ENCODE measurements around the gene RNF10.
A peak's percentile ranks its signal among the peaks of the same experiment; 100 is the strongest.
"Not testable (repeated sequence)": the region's sequence is repeated elsewhere in the genome, so short reads cannot be mapped to it uniquely, and the experiment has no call there.

RNF10 gene

DNA sequence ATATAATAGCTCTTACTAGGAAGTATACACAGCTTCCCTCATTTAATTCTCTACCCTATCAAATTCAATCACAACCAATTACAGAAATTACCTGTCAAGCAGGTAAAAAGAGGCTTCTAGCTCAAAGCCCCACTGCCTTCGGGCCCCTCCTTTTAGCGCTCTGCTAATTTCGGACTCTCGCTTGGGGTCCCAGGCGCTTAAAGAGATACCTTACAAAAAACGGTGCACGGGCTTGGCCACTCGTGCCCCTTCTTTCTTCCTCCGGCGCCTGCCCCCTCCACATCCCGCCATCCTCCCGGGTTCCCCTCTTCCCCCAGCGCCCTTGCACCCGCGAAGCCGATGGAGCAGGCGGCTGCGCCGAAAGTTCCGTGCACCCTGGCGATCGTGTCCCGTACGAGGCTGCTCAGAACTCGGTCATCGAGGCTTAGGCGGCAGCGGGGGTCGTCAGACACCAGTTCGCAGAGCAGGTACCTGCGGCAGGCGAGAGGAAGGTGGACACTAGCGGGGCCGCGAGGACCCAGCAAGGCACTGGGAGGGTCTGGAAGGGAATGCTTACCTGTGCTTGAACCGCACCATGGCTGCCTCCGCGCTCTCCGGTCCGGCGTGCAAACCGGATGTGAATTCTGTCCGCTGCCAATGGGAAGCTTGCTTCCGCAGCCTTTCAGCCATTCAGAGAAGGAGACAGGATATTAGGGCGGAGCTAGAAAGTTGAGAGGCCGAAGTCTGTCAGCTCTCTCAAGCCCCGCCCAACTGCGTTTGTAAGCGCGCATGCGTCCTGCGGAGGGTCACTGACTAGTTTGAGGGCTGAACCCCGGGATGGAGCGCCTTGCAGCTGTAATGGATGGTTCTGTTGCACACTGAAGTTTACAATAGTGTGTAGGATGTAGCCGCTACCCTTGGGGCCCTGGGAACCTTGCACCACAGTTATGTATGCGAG is 46.9 kb downstream of the RNF10 start, which contains the start of gene POP5:
TSS of gene POP5 (minus strand) at position 616 of the 937 bp plus-strand sequence. CDS start at position 576, 40 bp downstream.
- peak; percentile 85 to 95 (median 88) for DNase-seq

DNA sequence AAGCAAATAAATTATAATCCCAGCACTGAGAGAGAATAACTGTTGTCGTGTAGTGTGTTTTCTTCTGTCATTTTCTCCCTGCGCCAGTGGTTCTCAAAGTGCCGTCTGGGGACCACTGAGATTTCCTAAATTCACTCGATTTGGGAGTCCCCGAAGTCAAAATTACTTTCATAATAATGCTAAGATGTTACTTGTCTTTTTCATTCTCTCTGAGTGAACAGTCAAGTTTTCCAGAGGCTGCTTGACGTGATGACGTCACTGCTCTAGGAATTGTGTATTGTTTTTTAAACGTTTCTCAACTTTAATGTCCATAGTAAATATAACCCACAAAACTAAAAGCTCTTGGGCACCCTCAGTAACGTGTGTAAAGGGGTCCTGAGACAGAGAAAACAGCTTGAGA is 47.8 kb downstream of the RNF10 start:
- DNase-seq = no peak

DNA sequence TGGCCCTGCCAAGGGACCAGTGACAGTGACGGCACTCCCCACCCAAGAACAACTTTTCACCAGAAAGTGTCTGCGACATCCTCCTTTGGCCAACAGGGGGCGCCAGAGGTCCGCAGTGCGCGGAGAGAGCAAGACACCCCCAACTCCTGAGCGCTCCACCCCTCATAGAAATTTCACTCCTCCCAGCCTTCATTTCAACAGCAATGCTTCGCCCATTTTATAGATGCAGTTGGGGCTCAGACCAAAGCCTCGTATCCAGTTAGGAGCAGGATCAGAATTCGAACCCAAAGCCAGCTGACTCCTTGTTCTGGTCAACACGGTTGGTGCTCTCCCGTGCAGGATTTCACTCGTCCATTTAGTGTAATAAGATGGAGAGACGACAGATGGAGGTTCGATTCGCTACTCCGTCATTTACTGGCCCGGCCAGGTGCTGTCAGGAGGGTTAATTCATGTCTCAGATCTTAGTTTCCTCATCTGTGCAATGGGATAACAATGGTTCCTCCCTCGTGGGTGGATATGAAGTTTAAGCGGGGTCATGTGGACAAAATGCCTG is 49.4 kb downstream of the RNF10 start:
- peak; percentile 47 to 89 (median 74) for DNase-seq

DNA sequence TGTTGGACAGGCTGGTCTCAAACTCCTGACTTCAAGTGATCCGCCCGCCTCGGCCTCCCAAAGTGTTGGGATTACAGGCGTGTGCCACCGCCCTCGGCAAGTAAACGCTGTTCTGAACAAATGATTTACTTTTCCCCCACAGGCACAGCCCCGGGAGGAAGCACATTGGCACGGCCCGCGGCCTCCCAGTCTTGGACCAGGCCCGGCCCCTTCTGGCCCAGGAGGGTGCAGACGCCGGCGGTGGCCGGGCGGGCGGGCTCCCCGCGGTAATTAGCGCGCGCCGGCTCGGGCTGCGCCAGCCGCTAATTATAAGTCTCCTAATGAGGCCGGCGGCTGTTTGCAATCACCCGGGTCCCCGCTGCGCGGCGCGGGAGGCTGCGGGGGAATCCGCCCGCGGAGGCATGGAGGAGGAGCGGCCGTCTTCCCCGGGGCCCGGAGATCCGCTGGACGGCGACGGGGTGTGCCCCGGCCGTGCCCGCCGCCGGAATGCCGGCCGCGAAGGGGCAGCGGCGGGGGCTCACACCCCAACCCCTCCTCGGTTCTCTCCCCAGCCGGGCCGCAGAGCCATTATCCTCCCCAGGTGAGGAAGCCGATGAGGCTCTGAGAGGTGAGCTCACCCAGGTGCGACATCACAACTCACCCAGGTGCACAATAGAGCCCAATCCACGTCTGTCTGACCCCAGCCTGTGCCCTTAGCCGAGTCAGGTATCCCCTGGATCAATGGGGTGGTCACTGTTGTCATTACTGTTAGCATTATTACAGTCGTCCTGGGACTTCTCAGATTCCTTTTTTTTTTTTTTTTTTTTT is 50.4 kb downstream of the RNF10 start:
- DNase-seq = peak; percentile 13 to 68 (median 36)

DNA sequence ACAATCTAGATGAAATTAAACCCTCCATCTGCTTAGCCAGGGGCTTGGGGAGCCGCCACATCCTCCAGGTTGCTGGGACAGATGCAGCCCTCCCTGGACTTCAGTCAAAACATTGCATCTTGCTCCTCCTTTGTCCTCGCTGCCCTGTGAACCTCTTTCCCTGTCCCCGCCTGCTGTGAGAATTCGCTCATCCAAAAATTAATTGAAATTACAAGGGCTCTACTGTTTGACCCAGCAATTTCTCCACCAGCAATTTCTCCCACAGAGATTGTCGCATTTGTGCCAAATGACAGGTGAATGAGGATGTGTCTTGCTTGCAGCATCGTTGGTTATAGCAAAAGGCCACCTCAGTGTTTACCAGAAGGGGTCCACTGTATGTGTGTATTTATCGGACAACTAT is 52.0 kb downstream of the RNF10 start:
- DNase-seq = no peak

GRCh38 chr12:120586860-120587259 is 52.7 kb downstream of the RNF10 start:
- no peak for DNase-seq

DNA sequence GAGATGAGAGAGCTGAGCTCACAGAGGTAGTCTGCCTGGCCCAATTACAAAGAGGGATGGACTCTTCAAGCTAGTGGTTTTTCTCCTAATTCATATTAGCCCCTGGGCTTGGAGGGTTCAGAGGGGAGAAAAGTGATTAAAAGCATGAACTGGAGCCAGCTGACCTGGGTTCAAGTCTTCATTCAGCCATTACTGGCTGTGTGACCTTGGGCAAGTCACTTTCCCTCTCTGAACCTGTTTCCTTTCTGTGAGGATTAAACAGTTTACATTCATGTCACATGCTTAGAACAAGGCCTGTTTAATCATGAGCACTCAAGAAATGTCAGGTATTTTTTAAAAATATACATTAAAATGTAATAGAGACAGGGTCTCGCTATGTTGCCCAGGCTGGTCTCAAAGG is 54.2 kb downstream of the RNF10 start:
- no peak for DNase-seq

DNA sequence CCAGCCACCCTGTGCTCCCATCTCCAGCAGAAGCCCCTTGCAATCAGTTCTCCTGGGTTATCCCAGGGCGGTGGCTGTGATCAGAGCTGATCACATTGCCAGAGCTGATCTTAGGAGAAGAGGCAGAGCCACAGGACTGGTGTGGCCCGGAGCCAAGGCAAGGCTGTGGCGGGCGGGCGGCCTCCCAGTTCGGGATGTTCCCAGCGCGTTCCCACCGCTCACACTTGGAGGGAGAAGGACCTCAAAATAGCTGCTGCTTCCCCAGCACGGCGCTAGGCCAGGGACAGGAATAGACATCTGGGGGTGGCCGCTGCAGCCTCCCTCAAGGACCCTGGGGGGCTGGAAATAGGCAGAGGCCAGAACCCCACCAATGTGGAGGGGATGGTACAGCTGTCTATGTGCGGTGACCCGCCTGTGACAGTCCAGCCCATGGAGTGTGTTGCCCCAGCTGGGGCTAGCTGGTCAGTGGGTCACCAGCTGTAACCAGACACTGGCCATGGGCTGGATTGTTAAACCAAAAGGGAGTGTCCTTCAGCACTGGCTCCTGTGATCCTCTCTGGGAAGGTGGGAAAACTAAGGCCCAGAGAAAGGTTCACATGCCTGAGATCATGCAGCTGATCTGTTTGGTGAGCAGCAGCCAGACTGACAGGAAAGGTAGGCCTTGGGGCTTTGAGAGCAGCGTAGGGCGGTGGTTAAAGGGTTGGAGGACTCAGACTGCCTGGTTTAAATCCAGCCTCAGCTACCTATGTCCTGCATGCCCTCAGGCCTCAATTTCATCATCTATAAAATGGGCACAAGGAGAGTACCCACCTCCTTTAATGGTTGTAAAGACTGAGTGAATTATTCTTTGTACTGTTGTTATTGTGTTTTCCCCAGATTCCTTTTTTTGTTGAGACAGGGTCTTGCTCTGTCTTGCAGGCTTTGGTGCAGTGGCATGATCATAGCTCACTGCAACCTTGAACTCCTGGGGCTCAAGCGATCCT is 55.1 kb downstream of the RNF10 start:
- no peak for DNase-seq

- DNase-seq = no peak
Measured at GRCh38 chr12:120590741-120591407, 56.7 kb downstream of the RNF10 start.

DNA sequence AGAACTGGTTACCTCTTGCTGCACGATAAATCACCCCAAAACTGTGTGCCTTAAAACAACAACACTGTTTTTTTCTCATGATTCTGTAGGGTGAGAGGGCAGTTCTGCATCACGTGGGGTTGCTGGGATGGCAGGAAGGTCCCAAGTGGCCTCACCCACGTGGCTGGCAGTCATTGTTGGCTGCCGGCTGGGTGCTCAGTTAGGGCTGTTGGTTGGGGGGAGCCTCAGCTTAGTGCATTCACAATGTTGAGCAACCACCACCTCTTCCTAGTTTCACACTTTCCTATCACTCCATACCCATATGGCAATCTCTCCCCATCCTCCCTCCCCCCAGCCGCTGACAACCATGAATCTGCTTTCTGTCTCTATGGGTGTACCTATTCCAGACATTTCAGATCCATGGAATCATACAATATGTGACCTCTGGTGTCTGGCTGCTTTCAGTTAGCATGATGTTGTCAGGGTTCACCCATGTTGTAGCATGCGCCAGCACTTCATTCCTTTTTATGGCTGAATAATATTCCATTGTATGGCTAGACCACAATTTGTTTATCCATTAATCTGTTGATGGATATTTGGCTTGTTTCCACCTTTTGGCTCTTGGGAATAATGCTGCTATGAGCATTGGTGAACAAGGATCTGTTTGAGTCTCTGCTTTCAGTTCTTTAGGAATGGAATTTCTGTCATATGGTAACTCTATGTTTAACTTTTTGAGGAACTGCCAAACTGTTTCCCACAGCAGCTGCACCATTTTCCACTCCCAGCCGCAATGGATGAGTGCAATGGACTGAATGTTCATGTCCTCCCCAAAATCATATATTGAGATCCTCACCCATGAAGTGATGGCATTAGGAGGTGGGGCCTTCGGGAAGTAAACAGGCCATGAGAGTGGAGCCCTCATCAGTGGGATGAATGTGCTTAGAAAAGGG is 58.2 kb downstream of the RNF10 start:
- no peak for DNase-seq

GRCh38 chr12:120596901-120597300 is 62.7 kb downstream of the RNF10 start:
- DNase-seq = no peak

- no peak for DNase-seq
Measured at GRCh38 chr12:120597861-120598260, 63.7 kb downstream of the RNF10 start.

DNA sequence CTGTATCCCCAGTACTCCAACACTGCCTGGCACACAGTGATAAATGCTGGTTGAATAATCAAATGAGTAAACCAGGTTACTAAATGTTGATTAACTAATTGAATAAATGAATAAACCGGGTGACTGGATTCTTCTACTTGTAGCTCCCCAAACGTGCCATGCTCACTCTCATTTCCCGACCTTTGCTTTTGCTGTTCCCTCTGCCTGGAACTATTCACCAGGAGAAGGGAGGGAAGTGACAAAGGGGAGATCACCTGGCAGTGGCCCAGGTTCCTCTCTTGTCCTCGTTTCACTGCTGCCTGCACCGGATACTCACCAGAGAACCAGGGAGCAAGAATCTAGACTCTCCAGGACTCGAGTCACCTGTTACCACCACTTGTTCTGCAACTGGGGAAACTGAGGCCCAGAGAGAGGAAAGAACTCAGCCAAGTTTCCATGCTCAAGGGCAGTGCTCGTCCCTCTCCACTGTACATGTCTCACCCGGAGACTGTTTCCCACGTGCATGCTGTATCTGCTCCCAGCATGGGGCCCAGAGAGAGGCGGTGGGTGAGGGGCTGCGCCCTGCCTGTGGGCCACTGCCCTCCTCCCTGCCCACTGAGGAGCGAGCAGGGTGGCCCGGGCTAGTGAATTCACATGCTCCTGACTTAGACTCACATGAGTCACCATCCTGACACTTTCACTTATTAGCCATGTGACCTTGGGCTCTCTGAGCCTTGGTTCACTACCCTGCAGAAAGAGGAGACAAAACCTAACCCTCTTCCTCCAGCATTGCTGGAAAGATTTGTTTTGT is 64.7 kb downstream of the RNF10 start:
- no peak for DNase-seq

GRCh38 chr12:120599672-120600552 is 65.8 kb downstream of the RNF10 start:
- no peak for DNase-seq

GRCh38 chr12:120602416-120602815 is 68.3 kb downstream of the RNF10 start:
- not testable (repeated sequence) for DNase-seq

DNA sequence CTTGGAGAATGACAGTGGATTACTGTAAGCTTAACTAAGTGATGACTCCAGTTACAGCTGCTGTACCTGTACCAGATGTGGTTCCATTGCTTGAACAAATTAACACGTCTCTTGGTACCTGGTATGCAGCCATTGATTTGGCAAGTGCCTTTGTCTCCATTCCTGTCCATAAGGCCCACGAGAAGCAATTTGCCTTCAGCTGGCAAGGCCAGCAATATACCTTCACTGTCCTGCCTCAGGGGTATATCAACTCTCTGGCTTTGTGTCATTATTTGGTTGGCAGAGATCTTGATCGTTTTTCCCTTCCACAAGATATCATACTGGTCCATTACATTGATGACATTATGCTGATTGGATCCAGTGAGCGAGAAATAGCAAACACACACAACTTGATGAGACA is 76.4 kb downstream of the RNF10 start:
- DNase-seq = no peak

- not testable (repeated sequence) for DNase-seq
Measured at GRCh38 chr12:120611534-120611933, 77.4 kb downstream of the RNF10 start.

DNA sequence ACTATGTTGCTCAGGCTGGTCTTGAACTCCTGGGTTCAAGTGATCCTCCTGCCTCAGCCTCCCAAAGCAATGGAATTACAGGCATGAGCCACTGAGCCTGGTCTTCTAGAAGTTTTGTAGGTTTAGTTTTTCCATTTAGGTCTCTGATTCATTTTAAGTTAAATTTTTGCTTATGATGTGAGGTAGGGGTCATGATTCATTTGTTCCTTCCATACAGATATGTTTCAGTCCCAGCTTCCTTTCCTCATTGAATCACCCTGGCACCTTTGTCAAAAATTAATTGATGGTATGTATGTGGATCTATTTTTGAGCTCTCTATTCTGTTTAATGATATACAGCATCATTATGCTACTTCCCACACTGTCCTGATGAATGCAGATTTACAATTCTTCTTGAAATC is 80.7 kb downstream of the RNF10 start:
- DNase-seq = no peak
